SK-MEL-5 (cell line): ENCODE results near the gene LINC01488. TPM values are rescaled to one million over a fixed set of nuclear protein-coding genes. Genes with fewer than 3 reads are reported as not detected.

Source experiments
- DNase-seq: peaks from one replicate; pipeline ENCODE4 v3.0.0-alpha.2; 2016; ENCODE audit warnings: low read depth, low spot score
- in situ Hi-C: cut with HindIII; loops from 2 replicates; pipeline ENCODE4 v1.10.0; 2016; ENCODE audit warnings: low sequenced_read_pairs, high pct_unique_total_duplicates, low pct_unique_long_range_greater_than_20kb
- total RNA-seq: library from RNA; depleted of rRNA; stranded (reverse); fragments of >200 nt; shearing (Covaris generic); gene quantifications from 2 replicates; pipeline ENCODE4 v1.2.3, GENCODE V29; 2014

LINC01488 gene
- total RNA-seq, 1 experiment from 2014 or later = 4.4 TPM

DNA sequence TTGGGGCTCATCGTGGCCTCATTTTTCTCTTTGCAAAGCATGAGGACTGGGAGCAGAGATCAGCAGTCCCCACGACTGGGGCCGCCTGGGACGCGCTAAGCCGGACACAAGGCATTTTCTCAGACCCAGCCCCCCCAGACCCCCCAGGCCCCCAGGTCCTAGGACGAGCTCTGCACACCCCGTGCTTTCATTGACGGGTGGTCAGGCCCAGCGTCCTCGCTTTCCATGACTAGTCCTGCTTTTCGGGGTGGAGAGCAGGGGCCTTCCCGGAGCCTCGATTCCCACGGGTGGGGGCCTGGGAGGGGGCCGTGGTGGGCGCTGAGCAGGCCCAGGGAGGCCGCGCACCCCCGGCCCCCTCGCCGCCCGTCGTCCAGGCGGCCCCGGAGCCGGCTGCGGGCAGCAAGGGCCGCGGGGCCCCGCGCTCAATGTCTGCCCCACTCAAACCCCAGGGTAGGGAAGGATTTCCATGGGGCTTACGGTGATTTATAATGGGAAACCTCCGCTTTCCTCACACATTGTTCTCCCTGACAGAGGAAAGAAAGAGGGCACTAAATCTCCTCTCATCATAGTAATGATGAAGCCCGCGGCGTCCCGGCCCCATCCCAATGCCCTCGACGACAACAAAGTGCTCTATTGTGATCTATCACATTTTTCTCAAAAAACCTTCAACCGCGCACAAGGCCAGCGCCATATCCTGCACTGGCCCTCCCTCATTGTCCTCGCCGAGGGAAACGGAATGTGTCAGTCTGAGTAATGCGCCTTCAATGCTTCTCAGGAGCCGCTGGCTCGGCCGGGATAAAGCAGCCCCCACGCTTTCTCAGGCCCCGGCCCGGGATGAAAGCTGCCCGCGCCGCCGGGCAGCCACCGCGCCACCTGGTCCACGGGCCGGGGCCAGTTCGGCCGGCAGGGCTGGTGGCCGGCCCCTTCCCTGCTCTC, 10.4 kb upstream of the LINC01488 start:
- in situ Hi-C loops = no loop called here
- peak; percentile 74 for DNase-seq

GRCh38 chr11:69471729-69472540, 9.5 kb upstream of the LINC01488 start:
- no peak for DNase-seq
- in situ Hi-C loops = no loop called here

DNA sequence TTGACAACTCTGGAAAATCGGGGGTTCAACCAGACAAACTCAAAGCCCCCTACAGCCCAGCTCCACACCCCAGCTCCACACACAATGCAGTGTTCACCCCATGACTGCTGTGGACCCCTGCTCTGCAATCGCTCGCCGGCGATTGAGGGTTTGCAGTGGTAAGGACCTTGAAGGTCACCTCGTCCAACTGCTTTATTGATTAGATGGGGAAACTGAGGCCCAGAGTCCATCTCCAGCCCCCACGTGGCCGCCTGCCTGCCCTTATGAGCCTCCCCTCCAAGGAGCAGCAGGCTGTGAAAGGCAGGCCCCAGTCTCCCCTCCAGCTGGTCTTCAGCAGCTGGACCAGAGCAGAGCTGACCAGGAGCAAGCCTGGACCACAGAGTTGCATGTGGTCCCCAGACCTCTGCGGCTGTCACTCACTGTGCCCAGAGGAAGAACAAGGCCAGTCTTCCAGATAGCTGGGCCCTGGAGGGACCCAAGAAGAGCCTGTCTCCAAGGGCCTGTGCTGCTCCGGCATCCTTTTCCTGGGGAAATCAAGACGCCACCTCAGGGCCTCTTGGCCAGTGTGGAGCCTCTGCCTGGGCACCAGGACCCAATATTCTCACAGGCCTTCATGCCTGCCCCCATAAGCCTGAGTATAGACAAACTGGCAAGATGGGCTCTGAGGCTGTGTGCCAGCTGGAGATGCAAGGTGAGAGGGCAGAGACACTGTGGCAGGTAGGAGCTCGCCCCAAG, 8.8 kb upstream of the LINC01488 start:
- in situ Hi-C loops = no loop called here

DNA sequence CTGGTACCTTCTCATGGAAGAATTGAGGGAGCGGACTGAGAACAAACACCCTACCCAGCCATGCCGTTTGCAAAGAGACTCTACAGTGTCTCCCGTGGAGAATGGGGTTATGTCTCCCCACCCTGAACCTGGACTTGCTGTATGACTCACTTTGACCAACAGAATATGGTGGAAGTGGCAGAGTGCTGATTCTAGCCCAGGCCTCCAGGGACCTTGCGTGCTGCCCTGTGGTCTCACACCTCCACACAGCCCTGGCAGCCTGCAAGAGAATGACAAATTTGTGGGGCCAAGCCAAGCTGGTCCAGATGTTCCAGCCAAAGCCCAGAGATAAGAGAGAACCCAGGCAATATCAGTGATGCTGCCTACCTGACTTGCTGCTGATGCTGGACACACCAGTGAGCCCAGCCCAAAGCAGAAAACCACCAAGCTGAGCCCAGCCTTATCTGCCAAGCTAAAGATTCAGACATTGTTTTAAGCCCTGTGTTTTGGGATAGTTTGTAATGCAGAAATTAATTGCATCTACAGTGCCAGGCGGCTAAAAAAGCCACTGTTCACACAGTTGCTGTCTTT, 8.1 kb upstream of the LINC01488 start:
- no peak for DNase-seq
- in situ Hi-C loops = no loop called here

More for the DNA sequence above, 8.8 kb upstream of the LINC01488 start:
- DNase-seq = no peak

DNA sequence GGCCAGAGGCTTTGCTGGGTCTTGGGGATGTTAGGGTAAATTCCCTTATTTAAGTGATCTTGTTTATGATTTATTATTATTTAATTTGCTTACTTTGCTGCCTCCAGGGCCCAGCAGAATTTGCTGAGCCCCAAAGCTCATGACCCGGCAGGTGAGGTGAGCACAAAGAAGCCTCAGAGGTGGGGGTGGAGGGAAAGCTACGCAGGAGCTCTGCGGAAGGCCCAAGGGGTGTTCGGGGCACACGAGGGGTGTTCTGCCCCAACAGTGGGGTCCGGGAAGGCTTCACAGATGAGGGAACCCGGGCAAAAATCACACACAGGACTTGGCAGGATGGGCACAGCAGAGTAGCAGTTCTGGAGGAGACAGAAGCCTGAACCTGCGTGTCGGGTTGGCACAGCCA, 6.7 kb upstream of the LINC01488 start:
- in situ Hi-C loops = no loop called here

DNA sequence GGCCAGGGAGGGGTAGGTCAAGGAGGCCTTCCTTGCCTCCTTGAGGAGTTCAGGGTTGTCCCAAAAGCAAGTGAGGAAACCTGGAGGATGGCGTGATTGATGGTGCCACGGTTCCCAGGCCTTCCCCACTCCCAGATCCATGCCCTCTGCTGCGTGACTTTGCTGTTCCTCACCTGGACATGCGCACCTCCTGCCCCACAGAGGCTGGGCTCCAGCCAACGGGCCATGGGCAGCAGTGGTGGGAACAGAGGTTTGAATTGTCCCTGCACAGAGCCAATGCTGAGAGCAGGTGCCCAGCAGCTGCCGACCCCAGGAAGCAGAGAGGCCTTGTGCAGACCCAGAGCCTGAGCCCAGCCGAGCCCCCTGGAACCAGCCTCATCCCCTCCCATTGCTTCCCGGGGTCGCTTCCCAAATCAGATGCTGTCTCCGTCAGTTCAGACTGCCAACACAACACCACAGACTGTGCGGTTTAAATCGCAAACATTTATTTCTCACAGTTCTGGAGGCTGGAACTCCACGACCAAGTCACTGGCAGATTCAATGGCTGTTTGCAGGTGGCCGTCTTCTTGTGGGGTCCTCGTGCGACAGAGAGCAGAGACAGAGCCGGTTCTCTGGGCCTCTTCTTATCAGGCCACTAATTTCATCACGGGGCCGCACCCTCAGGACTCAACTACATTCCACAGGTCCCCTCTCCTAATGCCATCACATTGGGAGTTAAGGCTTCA, 6.2 kb upstream of the LINC01488 start:
- DNase-seq = no peak
- in situ Hi-C loops = no loop called here

More for the DNA sequence above, 6.7 kb upstream of the LINC01488 start:
- DNase-seq = no peak

DNA sequence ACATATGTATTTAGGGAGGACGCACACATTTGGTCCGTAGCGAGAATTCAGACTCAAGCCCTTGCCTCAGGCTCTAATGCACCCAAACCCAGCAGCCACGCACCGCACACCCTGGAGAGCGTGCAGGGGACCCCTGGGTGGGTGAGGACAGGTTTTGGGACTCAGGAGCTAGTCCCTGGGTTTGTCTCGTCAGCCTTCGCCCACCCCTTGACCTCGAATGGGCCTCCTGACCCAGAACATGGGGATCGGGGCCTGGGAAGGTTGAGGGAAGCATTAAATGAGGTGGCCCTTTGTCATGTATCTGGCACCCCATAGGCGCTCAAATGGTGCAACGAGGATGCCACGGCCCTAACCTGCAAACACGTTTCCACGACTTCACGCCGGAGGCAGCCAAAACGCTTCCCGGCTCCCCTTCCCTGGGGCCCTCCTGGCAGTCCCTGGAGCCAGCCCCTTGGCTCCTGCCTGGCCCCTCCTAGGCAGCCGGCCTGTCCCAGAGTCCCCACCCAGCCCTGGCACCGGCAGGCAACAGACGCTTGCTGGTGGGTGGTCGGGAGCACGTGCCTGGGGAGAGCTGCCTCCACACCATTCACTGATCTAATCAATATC, 5.5 kb upstream of the LINC01488 start:
- in situ Hi-C loops = no loop called here
- no peak for DNase-seq

DNA sequence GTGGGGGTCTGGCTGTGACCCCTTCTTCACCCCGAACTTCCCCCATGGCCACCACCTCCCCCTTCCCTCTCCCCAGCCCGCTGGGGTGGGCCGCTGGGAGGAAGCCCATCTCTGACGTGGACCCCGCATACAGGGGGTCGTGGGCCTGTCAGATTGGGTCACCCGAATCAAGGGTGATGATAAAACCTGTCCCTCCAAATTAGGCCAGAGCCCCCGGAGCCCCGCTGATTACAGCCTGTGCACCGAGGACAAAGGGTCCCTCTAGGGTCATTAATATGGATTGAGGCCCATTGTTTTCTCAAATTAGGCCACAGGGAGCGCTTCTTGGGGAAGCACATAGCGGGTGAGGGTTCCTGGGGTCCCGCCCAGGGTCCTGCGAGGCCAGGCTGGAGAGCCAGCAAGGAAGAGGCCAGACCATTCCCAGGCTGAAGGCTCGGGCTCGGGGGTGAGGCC, 4.9 kb upstream of the LINC01488 start:
- in situ Hi-C loops = no loop called here

GRCh38 chr11:69477086-69477485, 4.4 kb upstream of the LINC01488 start:
- DNase-seq = peak; percentile 44
- in situ Hi-C loops = no loop called here

More for the DNA sequence above, 4.9 kb upstream of the LINC01488 start:
- DNase-seq = no peak

DNA sequence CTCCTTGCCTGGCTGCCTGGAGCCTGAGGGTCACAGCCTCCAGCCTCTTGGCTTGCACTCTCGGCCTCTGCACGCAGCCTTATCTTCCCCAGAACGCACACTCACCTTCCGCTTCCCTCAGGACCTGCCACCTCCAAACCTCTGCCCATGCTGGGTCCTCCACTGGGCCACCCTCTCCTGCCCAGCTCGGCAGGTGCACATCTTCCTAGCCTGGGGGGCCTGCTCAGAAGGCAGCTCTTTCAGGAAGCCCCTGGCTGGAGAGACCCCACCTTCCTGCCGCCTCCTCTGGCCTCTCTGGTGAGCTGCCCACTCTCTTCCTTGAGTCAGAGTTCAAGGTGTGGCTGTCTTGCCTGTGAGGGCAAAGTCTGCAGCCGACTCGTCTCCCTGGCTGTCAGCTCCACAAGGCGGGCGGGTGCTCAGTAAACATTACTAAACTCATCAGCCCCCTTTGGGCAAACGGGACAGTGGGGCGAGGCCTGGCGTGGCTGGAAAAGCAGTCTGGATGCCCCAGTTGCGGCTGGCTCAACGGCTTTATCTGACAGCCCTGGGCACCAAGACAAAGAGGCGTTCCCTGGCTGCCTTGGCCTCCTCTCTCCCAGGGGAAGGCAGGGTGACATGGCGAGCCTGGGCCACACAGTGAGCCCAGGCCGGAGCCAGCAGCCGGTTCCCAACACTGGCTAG, 1.7 kb upstream of the LINC01488 start:
- no peak for DNase-seq
- in situ Hi-C loops = no loop called here

GRCh38 chr11:69480547-69481392, 693 bp upstream of the LINC01488 start:
- no peak for DNase-seq
- in situ Hi-C loops = no loop called here

DNA sequence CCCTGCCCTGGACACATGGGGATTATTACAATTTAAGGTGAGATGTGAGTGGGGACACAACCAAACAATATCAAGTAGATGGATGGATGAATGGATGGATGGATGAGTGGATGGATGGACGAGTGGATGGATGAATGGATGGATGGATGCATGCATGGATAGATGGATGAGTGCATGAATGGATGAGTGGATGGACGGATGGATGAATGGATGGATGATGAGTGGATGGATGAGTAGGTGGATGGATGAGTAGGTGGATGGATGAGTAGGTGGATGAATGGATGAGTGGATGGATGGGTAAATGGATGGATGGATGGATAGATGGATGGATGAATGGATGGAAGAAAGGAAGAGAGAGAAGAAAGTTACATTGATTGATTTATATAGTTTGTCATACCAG, 859 bp downstream of the LINC01488 start:
- in situ Hi-C loops = no loop called here
- DNase-seq = no peak

GRCh38 chr11:69483170-69483569, 1.7 kb downstream of the LINC01488 start:
- in situ Hi-C loops = no loop called here

DNA sequence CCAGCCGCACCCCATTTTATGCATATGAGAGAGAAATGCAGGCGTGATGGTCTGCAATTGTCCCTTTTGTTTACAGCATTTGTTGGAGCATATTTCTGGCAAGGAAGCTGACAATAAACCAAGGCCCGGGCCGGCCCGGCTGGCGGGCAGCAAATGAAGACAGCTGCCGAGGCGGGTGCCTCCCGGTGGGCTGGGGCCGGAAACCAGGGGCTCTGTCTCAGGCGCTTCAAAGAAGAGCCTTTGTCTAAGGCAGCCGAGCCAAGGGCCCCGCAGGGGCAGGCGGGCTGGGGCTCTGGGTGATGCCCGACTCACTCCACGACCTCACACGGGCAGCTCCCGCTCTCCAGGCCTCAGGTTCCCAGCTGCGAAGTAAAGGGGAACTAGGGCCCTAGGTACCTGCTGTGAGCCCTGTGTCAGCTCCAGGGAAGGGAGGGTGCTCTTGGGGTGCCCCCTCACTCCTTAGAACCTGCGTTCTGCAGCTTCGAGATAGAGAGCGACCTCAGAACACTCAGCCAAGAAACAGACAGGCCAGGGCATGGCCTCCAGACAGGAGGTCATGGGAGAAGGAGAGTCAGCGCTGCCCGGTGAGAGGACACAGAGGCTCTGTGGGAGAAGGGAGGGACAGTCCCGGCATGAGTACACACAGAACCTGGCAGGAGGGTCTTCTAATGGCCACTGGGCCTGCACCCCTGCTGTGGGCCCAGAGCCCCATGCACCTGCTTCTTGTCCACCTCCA, 2.4 kb downstream of the LINC01488 start:
- DNase-seq = no peak
- in situ Hi-C loops = no loop called here

More at GRCh38 chr11:69483170-69483569, 1.7 kb downstream of the LINC01488 start:
- no peak for DNase-seq
